C4-2B (cell line): ENCODE measurements around the gene ZNF385B.

ENCODE experiments used
- ZFX ChIP-seq: fragments of 450-650 bp; IDR thresholded peaks from 2 replicates; pipeline ENCODE4 v1.6.1; 2017
- TF ChIP-seq, protein P1 (sequence below): fragments of 450-650 bp; conservative IDR thresholded peaks from 2 replicates; pipeline ENCODE4 v1.5.1; 2017; ENCODE audit warnings: mild to moderate bottlenecking

DNA sequence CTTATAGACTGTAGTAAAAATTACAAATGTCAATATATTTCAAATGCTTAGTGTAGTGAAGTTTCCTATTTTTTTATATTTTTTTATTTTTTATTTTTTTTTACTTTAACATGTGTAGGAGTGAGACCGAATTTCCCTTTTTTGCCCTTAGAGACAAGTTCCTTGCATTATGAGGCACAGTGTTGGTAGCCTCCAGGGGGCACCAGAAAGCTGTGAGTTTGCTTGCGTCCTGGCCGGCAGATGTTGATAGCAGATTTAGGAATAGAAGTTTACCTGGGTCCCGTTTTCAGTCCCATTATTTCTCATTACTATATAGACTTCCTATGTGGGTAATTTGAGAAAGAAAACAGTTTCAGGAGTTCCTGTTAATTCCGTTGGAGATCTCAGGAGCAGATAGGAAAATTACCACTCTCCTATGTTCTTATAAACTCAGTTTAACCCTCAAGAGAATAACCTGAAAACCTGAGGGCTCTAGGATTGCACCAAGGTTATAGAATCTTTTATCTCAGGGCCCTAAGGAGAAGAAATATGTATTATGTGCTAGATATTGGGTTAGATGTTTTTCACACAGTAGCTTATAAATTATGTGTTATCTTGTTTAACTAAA, 439.3 kb downstream of the ZNF385B start:
- TF ChIP-seq, protein P1, sequence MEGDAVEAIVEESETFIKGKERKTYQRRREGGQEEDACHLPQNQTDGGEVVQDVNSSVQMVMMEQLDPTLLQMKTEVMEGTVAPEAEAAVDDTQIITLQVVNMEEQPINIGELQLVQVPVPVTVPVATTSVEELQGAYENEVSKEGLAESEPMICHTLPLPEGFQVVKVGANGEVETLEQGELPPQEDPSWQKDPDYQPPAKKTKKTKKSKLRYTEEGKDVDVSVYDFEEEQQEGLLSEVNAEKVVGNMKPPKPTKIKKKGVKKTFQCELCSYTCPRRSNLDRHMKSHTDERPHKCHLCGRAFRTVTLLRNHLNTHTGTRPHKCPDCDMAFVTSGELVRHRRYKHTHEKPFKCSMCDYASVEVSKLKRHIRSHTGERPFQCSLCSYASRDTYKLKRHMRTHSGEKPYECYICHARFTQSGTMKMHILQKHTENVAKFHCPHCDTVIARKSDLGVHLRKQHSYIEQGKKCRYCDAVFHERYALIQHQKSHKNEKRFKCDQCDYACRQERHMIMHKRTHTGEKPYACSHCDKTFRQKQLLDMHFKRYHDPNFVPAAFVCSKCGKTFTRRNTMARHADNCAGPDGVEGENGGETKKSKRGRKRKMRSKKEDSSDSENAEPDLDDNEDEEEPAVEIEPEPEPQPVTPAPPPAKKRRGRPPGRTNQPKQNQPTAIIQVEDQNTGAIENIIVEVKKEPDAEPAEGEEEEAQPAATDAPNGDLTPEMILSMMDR, result peak; percentile 87
- TF ChIP-seq ZFX, result no peak
